HuH-7 (cell line): ENCODE measurements around the gene FOXK1.
"Not testable (repeated sequence)": the region's sequence is repeated elsewhere in the genome, so short reads cannot be mapped to it uniquely, and the experiment has no call there.

Source experiments
- DNase-seq: peaks from one replicate; pipeline ENCODE4 v3.0.0; 2011; ENCODE audit warnings: low spot score

Gene FOXK1

DNA sequence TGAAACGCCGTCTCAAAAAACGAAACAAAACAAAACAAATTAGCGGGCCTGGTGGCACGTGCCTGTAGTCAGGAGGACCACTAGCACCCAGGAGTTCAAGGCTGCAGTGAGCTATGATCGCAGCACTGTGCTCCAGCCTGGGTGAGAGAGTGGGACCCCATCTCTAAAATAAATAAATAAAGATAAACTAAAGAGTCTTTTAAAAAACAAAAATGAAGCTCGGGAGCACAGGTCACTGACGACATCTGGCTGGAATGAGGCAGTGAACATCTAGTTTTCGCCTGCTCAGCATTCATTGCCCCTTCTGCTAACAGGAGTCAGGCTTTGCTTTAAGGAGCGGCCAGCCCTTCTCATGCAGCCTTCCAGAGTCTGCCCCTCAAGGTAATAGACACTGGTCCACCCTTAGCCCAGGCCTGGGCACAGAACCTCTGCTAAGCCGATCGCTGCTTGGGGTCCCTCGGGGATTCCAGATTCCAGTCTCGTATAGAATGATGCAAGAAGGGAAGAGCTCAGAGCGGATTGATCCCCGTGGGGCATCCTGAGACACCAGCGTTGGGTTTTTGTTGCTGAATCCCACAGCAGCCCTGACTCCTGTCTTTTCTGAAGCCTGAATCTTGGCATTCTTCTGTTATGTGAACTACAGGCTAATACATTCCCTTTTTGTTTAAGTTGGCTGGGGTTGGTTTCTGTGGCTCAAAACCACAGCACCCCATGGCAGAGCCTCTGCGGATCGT, 14.2 kb upstream of the FOXK1 start:
- DNase-seq = no peak

DNA sequence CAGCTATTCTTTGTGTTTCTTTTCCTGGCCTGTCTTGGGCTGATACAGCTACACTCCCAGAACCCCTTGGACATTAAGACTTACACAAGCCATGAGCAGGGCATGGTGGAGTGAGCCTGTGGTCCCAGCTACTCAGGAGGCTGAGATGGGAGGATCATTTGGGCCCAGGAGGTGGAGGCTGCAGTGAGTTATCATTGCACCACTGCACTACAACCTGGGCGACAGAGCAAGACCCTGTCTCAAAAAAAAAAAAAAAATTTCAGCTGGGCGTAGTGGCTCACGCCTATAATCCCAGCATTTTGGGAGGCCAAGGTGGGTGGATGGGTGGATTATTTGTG, 13.6 kb upstream of the FOXK1 start:
- DNase-seq = no peak

DNA sequence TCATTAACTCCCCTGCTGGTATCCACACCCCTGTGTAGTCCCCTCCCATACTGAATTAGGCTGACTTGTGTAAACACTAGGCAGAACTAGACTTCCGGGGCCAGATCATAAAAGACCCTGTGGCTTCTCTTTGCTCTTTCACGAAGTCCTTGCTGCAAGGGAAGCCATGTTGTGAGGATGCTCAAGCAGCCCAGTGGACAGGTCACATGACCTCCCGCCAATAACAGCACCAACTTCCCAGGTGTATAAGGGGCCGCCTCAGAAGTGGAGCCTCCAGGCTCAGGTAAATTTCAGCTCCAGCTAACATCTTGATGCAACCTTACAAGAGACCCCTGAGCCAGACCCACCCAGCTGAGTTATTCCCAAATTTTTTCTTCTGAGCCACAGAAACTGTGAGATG, 11.3 kb upstream of the FOXK1 start:
- DNase-seq = no peak

DNA sequence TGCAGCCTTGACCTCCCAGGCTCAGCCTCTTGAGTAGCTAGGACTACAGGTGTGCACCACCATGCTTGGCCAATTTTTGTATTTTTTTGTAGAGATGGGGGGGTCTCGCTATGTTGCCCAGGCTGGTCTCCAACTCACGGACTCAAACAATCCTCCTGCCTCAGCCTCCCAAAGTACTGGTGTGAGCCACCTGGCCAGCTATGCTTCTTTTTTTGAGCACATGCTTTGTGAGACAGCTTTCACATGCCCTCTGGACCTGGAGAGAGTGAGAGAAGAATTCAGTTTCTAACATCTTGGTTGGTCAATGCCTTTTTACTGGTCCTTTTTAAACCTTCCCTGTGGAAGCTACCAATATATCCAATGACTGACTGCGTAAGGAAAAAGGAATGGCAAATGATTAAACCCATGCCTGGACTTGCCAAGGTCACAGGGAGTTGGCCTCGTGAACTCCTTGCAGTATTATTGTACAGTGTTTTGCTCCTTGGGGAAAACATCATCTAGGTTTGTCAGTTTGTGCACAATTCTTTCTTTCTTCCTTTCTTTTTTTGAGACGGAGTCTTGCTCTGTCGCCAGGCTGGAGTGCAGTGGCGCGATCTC, 6.2 kb upstream of the FOXK1 start:
- DNase-seq = no peak

DNA sequence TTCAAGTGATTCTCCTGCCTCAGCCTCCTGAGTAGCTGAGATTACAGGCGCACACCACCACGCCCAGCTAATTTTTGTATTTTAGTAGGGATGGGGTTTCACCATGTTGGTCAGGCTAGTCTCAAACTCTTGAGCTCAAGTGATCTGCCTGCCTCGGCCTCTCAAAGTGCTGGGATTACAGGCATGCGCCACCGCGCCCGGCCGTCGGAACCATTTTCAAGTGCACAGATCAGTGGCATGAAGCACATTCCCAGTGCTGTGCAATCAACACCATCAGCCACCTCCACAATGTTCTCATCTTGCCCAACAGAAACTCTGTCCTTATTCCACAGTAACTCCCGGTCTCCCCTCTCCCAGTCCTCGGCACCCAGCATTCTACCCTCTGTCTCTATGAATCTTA, 4.6 kb upstream of the FOXK1 start:
- not testable (repeated sequence) for DNase-seq

DNA sequence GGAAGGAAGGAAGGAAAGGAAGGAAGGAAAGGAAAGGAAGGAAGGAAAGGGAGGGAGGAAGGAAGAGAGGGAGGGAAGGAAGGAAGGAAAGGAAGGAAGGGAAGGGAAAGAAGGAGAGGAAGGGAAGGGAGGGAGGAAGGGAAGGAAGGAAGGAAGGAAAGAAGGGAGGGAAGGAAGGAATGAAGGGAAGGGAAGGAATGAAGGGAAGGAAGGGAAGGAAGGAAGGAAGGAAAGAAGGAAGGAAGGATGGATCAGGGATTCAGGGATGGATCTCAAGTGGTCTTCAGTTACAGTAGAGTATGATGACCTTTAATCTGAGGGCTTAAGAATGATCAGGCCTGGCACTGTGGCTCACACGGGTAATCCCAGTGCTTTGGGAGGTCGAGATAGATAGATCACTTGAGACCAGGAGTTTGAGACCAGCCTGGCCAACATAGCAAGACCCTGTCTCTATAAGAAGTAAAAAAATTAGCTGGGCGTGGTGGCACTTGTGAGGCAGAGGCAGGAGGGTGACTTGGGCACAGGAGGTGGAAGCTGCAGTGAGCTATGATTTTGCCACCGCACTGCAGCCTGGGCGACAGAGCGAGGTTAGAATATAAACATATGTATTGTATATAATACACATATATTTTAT, 760 bp upstream of the FOXK1 start:
- no peak for DNase-seq

DNA sequence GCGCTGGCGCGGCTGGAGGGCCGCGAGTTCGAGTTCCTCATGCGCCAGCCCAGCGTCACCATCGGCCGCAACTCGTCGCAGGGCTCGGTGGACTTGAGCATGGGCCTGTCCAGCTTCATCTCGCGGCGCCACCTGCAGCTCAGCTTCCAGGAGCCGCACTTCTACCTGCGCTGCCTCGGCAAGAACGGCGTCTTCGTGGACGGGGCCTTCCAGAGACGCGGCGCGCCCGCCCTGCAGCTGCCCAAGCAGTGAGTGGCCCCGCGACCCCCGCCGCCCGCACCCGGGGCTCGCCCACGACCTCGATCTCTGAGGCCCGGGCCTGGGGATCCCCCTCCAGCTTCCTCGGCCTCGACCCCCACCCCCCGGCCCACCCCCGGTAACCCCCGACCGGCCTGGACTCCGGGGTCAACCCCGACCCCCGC, 537 bp downstream of the FOXK1 start:
- DNase-seq = no peak

DNA sequence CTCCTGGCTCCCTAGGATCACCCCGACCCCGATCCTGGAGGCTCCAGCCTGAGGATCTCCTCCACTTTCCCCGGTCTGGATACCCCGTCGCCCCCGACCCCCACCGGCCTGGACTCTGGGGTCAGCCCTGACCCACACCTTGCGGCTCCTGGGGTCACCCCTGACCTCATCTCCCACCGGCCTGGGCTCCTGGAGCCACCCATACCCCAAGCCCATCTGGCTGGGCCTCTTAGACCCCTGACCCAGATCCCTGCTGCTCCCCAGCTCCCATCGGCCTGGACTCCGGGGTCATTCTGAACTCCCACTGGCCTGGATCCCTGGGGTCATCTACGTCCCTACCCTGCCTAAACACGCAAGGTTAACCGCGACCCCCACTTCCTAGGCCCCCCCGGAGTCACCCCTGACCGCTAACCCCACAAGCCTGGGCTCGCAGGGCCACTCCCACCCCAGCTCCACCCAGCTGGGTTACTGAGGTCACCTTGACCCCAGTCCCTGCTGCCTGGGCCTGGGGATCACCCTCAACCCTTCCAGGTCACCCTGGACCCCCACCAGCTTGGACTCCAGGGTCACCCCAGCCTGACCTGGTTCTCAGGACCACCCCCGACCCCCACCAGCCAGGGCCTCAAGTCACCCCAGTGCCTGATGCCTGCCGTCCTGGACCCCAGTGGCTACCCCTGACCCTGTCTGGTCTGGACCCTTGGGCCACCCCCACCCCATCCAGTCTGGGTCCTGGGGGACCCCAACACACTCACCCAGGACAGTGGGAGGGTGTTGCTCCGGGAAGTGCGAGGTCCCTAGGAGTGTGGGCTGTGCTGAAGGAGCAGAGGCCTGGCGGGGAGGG, 1.2 kb downstream of the FOXK1 start:
- DNase-seq = no peak

DNA sequence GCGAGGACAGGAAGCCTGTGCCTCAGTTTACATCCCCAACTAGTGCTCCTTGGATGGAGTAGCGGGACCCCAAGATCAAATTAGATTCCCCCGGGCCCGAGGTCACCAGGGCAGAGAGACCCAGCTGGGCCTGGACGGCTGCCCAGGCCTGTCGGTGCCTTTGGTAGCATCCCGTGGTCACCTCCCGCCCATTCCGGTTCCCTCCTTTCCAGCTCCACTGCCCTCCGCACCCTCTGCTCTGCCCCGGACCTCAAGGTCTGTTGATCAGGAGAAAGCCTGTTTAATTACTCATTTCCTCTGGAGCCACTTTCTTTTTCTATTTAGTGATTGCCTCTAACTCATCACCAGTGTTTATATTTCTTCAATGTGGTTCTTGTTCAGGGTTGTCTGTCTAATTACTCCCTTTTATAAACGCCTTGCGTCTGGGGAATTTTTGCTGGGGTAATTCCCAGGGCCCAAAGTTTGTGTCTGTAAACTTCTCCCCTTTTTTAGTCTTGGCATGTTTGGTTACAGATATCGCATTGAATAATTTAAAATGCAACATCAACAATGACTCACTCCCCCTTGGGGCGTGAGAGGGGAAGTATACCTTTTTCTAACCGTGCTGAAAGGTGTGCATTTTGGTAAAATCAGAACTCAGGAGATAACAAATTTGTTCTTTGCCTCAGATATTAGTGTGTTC, 1.9 kb downstream of the FOXK1 start:
- no peak for DNase-seq

DNA sequence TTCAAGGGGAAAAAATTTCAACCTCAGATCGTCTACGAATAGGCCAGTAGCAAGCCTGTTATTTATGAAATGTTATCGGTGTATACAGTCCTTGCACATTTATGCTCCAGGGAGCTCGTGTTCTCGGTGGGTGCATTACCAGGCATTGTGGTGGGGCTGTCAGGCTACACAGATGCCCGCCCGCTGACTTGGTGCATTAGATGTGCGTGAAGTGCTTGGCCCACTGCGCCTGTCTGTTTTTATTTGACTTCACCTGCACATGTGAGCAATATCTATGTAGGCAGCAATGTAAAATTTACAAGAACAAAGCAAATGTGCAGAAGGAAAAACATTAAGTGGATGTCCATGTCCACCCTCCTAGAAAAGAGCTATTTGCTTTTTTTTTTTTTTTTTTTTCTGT, 2.8 kb downstream of the FOXK1 start:
- DNase-seq = no peak

DNA sequence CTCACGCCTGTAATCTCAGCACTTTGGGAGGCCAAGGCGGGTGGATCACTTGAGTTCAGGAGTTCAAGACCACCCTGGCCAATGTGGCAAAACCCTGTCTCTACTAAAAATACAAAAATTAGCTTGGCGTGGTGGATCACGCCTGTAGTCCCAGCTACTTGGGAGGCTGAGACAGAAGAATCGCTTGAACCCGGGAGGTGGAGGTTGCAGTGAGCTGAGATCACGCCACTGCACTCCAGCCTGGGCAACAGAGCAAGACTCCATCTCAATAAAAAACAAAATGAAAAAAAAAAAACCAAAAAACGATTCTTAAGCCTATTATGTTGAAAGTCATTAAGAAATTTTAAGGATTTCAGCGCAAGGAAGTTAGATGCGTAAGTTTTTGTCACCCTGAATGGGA, 3.6 kb downstream of the FOXK1 start:
- DNase-seq = not testable (repeated sequence)

DNA sequence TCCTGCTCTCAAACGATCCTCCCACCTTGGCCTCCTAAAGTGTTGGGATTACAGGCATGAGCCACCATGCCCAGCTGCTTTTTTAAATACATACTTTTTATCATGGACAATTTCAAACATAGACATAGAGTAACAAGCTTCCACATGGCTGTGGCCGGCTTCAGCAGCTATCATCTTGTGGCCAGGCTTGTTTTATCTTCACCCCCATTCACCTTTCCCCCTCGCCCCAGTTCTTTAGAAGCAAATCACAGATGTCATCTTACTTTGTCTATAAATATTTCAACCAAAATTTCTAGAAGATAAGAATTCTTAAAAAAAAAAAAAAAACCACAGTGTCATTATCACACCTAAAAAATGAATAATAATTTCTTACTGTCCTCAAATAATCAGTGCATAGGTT, 5.9 kb downstream of the FOXK1 start:
- no peak for DNase-seq

DNA sequence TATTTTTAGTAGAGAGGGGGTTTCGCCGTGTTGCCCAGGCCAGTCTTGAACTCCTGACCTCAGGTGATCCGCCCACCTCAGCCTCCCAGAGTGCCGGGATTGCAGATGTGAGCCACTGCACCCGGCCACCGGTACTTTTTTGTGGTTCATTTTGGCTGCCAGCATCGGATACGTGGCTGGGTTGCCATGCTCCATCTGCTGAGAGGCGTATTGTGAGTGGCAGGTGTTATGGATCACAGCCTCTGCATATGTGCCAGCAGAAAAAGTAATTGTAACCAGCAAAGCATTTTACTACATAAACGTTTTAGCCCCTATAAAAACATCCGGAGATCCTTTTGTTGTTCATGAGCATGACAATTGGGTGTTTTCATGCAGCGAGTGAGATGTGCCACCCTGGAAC, 7.1 kb downstream of the FOXK1 start:
- no peak for DNase-seq

DNA sequence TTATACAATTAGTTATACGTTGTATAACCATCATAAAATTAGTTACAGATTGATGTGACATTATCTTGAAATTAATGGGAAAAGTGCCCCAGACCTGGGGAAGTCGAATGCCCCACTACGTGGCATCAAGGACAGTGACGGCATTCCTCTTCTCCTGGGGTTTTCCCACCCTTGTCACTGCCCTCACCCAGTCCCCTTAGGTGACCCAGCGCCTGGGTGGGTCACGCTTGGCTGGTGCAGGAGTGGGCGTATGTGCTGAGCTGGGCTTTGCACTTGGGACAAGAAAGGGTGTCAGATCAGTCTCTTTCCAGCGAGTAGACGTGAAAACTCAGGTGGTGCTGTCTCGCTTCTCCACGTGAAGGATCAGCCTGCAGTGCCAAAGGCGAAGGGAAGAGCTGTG, 7.6 kb downstream of the FOXK1 start:
- DNase-seq = no peak

DNA sequence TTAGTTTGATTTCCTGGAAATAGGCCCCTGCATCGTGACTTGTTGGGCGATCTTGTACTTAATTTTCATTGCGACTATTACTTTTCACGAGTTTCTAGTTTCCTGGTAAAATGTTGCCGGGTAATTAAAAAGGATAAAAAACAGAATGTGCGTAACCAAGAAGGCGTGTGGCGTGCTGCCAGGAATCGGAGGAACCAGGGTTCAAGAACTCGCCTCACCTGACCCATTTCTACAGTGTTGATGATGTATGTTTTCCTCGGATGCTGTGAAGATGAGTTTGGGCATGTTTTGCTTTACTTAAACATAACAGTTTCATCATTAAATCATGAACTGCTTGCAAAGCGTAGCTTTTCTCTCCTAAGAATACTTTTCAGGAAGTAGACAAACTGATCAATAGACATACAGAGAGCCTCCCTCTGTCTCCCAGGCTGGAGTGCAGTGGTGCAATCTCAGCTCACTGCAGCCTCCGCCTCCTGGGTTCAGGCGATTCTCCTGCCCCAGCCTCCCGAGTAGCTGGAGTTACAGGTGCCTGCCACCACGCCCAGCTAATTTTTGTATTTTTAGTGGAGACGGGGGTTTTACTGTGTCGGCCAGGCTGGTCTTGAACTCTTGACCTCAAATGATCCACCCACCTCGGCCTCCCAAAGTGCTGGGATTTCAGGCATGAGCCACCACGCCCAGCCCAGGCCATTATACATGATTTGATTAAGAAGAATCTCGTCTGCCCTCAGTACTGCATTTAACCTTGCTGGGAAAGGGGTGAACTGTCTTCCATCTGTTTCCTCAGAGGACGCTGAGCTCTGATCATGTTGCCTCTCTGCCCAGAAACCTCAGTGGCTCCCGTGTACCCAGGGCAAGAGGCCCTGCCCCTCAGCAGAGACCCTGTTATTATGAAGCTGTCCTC, 9.1 kb downstream of the FOXK1 start:
- no peak for DNase-seq

DNA sequence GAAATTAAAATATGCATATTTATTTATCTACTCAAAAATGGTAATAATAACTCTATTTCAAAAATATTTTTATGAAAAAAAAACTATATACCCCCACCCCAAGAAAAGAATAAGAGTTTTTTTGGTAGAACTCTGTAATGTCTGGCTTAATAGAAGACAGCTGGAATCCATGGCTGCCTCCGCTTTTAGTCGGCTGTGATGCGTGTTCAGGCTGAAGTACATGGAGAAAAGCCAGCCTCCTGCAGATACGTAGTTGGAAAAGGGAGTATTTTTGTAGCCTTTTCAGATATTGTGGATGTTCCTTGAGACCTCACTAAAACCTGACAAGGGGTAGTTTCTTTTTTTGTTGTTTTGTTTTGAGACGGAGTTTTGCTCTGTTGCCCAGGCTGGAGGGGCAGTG, 10.0 kb downstream of the FOXK1 start:
- no peak for DNase-seq

DNA sequence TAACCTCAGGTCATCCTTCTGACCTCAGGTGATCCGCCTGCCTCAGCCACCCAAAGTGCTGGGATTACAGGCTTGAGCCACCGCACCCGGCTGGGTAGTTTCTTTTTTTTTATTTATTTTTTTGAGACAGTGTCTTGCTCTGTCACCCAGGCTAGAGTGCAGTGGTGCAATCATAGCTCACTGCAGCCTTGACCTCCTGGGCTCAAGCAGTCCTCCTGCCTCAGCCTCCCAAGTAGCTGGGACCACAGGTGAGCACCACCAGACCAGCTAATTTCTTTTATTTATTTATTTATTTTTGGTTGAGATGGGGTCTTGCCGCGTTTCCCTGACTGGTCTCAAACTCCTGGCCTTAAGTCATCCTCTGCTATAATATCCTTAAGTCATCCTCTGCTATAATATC, 10.5 kb downstream of the FOXK1 start:
- not testable (repeated sequence) for DNase-seq

DNA sequence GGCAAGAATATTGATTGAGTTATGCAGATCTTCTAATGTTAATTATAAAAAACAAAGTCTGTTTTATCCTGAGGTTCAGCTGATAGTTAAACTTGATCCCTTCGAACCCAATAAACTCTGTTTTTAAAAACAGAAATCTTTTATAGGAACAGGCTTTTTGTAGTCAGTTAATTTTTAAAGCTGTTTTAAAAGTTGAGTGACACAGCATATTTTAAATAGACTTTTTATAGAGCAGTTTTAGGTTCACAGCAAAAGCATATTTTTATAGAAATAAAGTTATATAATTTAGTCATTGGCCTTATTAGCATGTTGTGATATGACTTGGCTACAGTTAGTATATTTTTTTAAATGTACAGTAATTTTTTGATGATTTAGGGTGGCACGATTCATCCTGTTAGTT, 11.1 kb downstream of the FOXK1 start:
- DNase-seq = no peak

DNA sequence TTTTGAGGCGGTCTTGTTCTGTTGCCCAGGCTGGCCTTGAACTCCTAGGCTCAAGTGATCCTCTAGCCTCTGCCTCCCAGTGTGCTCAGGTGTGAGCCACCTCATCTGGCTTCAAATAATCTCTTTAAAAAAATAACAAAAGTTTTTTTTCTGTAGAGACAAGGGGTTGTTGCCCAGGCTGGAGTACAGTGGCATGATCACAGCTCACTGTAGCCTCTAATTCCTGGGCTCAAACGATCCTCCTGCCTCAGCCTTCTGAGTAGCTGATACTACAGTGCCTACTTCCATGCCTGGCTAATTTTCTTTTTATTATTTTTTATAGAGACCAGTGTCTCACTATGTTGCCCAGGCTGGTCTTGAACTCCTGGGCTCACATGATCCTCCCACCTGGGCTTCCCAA, 11.7 kb downstream of the FOXK1 start:
- DNase-seq = no peak

DNA sequence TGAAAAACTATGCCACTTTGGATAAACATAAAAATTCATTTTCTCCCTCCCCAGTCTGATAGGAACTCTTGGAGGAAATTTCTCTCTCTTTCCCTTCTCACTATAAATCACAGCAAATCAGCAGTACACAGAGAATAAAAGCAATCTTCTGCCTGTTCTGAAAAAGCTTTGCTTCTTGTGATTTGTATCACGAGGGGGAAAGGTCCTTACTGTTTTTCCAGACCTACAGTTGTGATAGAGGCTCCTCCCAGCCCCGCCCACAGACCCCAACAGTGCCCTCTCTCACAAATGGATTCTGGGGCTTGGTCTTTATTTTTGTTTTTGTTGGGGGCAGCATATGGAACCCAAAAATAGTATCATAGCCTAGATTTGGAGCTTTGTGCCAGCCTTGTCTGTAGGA, 12.2 kb downstream of the FOXK1 start:
- DNase-seq = no peak

DNA sequence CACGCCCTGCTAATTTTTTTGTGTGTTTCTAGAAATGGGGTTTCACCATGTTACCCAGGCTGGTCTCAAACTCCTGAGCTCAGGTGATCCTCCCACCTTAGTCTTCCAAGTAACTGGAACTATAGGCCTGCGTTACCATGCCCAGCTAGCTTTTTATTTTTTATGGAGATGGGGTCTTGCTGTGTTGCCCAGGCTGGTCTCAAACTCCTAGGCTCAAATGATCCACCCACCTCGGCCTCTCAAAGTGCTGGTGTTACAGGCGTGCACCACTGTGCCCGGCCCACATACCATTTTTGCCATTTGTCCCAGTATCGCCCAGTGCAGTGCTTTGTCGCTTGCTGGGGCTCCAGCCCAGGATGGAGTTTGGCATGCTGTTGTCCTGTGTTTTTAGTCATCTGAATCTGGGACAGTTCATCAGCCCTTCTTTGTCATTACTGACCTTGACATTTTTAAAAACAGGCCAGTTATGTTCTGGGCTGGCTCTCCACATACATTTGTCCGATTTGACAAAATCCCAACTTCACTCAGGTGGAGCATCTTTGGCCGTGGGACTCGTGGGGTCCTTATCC, 16.7 kb downstream of the FOXK1 start:
- no peak for DNase-seq
